Uterus (tissue), 2 donors: ENCODE measurements around the gene AKAP8.

Experiments used
- POLR2A ChIP-seq, 2 donors: fragments of 450-650 bp; IDR thresholded peaks; one replicate each; pipeline ENCODE4 v1.6.1; 2016; ENCODE audit warnings: antibody characterized with exemption in 2 of 2, mild to moderate bottlenecking in 1 of 2, moderate library complexity in 1 of 2
- TF ChIP-seq, protein P1 (sequence below), 4 experiments: fragments of 200-600 bp in 2 of 4; fragments of 450-650 bp in 2 of 4; sonication (generic) in 2 of 4; IDR thresholded peaks; one replicate each; pipeline ENCODE4 v1.5.1; 2016 to 2019; ENCODE audit warnings: antibody characterized with exemption in 4 of 4, mild to moderate bottlenecking in 2 of 4, moderate library complexity in 1 of 4

DNA sequence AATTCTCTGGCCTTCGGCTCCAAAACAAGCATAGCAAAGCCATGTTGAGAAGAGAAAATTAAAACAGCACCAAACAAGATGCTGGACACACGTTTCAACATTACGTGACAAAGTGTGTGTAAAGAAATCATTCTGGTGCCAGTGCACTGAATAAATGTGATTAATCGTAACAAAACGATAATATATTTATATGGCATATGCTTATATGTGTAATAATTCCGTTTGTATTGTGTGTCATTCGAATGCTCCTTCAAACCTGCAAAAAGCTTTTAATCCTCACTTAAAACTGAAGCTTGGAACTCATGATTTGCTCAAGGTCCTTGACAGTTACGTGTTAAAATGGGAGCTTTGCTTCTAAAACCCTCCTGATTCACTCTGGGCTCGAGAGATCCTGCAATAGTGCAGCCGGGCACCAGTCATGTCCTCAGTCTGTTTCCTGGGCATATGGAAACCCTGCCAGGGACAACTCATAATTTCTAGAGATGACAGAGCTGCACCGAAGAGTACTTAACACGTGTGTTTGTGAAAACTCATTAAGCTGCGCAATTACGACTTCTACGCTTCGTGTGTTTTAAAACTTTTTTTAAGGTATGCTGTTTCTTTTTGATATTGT is 39.9 kb upstream of the AKAP8 start:
- TF ChIP-seq POLR2A (IDR thresholded peaks at IDR 0.05): no peak
- TF ChIP-seq, protein P1, sequence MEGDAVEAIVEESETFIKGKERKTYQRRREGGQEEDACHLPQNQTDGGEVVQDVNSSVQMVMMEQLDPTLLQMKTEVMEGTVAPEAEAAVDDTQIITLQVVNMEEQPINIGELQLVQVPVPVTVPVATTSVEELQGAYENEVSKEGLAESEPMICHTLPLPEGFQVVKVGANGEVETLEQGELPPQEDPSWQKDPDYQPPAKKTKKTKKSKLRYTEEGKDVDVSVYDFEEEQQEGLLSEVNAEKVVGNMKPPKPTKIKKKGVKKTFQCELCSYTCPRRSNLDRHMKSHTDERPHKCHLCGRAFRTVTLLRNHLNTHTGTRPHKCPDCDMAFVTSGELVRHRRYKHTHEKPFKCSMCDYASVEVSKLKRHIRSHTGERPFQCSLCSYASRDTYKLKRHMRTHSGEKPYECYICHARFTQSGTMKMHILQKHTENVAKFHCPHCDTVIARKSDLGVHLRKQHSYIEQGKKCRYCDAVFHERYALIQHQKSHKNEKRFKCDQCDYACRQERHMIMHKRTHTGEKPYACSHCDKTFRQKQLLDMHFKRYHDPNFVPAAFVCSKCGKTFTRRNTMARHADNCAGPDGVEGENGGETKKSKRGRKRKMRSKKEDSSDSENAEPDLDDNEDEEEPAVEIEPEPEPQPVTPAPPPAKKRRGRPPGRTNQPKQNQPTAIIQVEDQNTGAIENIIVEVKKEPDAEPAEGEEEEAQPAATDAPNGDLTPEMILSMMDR (IDR thresholded peaks at IDR 0.05): no peak
